ENCODE results near the gene GRIK5.

DNA sequence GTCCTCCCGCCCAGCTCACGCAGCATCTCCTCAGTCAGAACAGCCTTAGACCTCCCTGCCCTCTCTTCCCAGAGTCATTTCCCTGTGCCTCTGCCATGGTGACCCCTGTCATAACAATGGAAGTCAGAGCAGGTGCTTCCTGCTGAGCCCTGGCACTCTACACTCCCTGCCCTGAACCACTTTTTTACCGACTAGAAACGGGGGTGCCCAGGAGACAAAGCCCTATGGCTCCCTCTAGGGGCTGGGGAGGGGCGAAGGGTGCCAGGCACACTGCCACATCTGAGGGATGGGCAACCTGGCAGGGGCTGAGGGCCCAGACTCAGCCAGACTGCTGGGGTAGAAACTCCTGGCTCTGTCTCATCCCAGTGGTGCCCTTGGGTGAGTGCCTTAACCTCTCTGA lies 22.3 kb upstream of the GRIK5 start:
- TF ChIP-seq, protein P1, sequence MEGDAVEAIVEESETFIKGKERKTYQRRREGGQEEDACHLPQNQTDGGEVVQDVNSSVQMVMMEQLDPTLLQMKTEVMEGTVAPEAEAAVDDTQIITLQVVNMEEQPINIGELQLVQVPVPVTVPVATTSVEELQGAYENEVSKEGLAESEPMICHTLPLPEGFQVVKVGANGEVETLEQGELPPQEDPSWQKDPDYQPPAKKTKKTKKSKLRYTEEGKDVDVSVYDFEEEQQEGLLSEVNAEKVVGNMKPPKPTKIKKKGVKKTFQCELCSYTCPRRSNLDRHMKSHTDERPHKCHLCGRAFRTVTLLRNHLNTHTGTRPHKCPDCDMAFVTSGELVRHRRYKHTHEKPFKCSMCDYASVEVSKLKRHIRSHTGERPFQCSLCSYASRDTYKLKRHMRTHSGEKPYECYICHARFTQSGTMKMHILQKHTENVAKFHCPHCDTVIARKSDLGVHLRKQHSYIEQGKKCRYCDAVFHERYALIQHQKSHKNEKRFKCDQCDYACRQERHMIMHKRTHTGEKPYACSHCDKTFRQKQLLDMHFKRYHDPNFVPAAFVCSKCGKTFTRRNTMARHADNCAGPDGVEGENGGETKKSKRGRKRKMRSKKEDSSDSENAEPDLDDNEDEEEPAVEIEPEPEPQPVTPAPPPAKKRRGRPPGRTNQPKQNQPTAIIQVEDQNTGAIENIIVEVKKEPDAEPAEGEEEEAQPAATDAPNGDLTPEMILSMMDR (conservative IDR thresholded peaks at IDR 0.05 in 1 of 2, IDR thresholded peaks at IDR 0.05 in 1 of 2; ENCODE audit: extremely low read depth in 1 of 2, insufficient read depth in 1 of 2, low read depth in 1 of 2, low read length in 2 of 2), result peak; percentile 57 to 86
- TF ChIP-seq EZH2 (IDR thresholded peaks at IDR 0.05; ENCODE audit: borderline replicate concordance, low read length), result no peak
